Esophagus squamous epithelium (tissue), 4 donors: ENCODE results near the gene AP4B1. TPM values are rescaled to one million over a fixed set of nuclear protein-coding genes. Genes with fewer than 3 reads are reported as not detected.

Source experiments
- total RNA-seq, 4 donors: library from RNA; depleted of rRNA; stranded (reverse); fragments of >200 nt; gene quantifications; one replicate each; pipeline ENCODE4 v1.1.0, GENCODE V29; 2016

Gene AP4B1
- total RNA-seq, 4 donors from 2014 or later, result 8.2 to 15.3 (median 11.5) TPM

Other genes starting within 250 kb of the AP4B1 start
- gene PHTF1, start 145.3 kb downstream of the AP4B1 start, total RNA-seq, result 1 to 10 TPM; 3.6 to 9.5 (median 5.9) TPM
- gene RSBN1, start 92.3 kb downstream of the AP4B1 start, total RNA-seq, result 10 to 100 TPM in 3 of 4 donors, 1 to 10 TPM in 1; 8.0 to 18.7 (median 10.6) TPM
- gene PTPN22, start 33.1 kb downstream of the AP4B1 start, total RNA-seq, result 1 to 10 TPM; 1.1 to 5.7 (median 1.9) TPM
- gene BCL2L15, start 17.2 kb downstream of the AP4B1 start, total RNA-seq, result 1 to 10 TPM in 3 of 4 donors, under 1 TPM in 1; 0.76 to 6.8 (median 3.4) TPM
- 1 to 10 TPM; 2.7 to 6.5 (median 4.7) TPM for gene DCLRE1B, start 527 bp upstream of the AP4B1 start, total RNA-seq
- gene HIPK1, start 24.5 kb upstream of the AP4B1 start, total RNA-seq, result 10 to 100 TPM; 34.1 to 46.5 (median 43.6) TPM
- gene OLFML3, start 74.7 kb upstream of the AP4B1 start, total RNA-seq, result 10 to 100 TPM in 2 of 4 donors, 1 to 10 TPM in 2; 1.2 to 62.0 (median 9.9) TPM
- not detected for gene SYT6, start 249.1 kb upstream of the AP4B1 start, total RNA-seq